Measurements from ENCODE around the gene DIAPH2.

DIAPH2 gene

GRCh38 chrX:96715481-96715880, 30.8 kb downstream of the DIAPH2 start:
- DNase-seq = no peak
- TF ChIP-seq CTCF (IDR thresholded peaks at IDR 0.05; ENCODE audit: low read depth, low read length, missing control alignments) = no peak
- Histone ChIP-seq H3K4me3 (ENCODE audit: low read depth, low read length) (no peak overlapping the region), H3K36me3 (replicated peaks) (no peaks in the 10 kb centered on the region), H3K27ac (no peak overlapping the region), H3K27me3 (replicated peaks) (no peaks in the 10 kb centered on the region)
- in situ Hi-C loops (cut with HindIII; ENCODE audit: low pct_ligation_motif_present, low sequenced_read_pairs) = no loop called here

GRCh38 chrX:96719161-96719875, 34.7 kb downstream of the DIAPH2 start:
- DNase-seq = no peak
- Histone ChIP-seq H3K4me3 (ENCODE audit: low read depth, low read length) (no peak overlapping the region), H3K27me3 (replicated peaks) (no peaks in the 10 kb centered on the region), H3K27ac (no peak overlapping the region), H3K36me3 (replicated peaks) (no peaks in the 10 kb centered on the region)
- TF ChIP-seq CTCF (IDR thresholded peaks at IDR 0.05; ENCODE audit: low read depth, low read length, missing control alignments) = no peak
- in situ Hi-C loops (cut with HindIII; ENCODE audit: low pct_ligation_motif_present, low sequenced_read_pairs) = no loop called here

- Histone ChIP-seq H3K4me3 (ENCODE audit: low read depth, low read length) (no peak overlapping the region), H3K36me3 (replicated peaks) (no peaks in the 10 kb centered on the region), H3K27me3 (replicated peaks) (no peaks in the 10 kb centered on the region), H3K27ac (no peak overlapping the region)
- DNase-seq = no peak
- TF ChIP-seq CTCF (IDR thresholded peaks at IDR 0.05; ENCODE audit: low read depth, low read length, missing control alignments) = no peak
- in situ Hi-C loops (cut with HindIII; ENCODE audit: low pct_ligation_motif_present, low sequenced_read_pairs) = no loop called here
Measured at GRCh38 chrX:96721354-96721753, 36.7 kb downstream of the DIAPH2 start.

- Histone ChIP-seq H3K27me3 (replicated peaks) (no peaks in the 10 kb centered on the region), H3K27ac (no peak overlapping the region), H3K4me3 (ENCODE audit: low read depth, low read length) (no peak overlapping the region), H3K36me3 (replicated peaks) (no peaks in the 10 kb centered on the region)
- TF ChIP-seq CTCF (IDR thresholded peaks at IDR 0.05; ENCODE audit: low read depth, low read length, missing control alignments) = no peak
- in situ Hi-C loops (cut with HindIII; ENCODE audit: low pct_ligation_motif_present, low sequenced_read_pairs) = no loop called here
- DNase-seq = no peak
Measured at GRCh38 chrX:96722781-96723180, 38.1 kb downstream of the DIAPH2 start.

GRCh38 chrX:96729053-96729452, 44.4 kb downstream of the DIAPH2 start:
- TF ChIP-seq CTCF (IDR thresholded peaks at IDR 0.05; ENCODE audit: low read depth, low read length, missing control alignments) = no peak
- no peak overlapping the region for H3K4me3 ChIP-seq (ENCODE audit: low read depth, low read length)
- no peaks in the 10 kb centered on the region for H3K27me3 ChIP-seq (replicated peaks)
- no peak for DNase-seq
- in situ Hi-C loops (cut with HindIII; ENCODE audit: low pct_ligation_motif_present, low sequenced_read_pairs) = no loop called here
- no peak overlapping the region for H3K27ac ChIP-seq
- no peaks in the 10 kb centered on the region for H3K36me3 ChIP-seq (replicated peaks)

All from brain microvascular endothelial cell (primary cell).